SK-N-SH (cell line): ENCODE measurements around the gene COX10. TPM values are rescaled to one million over a fixed set of nuclear protein-coding genes. Genes with fewer than 3 reads are reported as not detected.

ENCODE experiments used
- CTCF ChIA-PET: fragments of 300-600, 350-600 bp; formaldehyde crosslinking; extraction: SDS; loops from one replicate; lab custom pipeline; 2021; lab: Yijun Ruan, JAX
- POLR2A ChIA-PET: fragments of 350-600 bp; sonication (Branson Sonifier 250); formaldehyde crosslinking; extraction: SDS; loops from one replicate; lab custom pipeline; 2020; ENCODE audit warnings: antibody characterized with exemption, inconsistent platforms; lab: Yijun Ruan, JAX
- DNase-seq: peaks from one replicate; pipeline ENCODE4 v3.0.0; 2012
- H2AFZ ChIP-seq: fragments of 200-600 bp; sonication (generic); 2 replicates; pipeline ENCODE4 v1.8.1; 2016; ENCODE audit warnings: antibody characterized with exemption, mild to moderate bottlenecking, low read depth
- H3F3A ChIP-seq: fragments of 200-600 bp; sonication (generic); replicated peaks from 2 replicates; pipeline ENCODE3; 2016; ENCODE audit warnings: antibody characterized with exemption, mild to moderate bottlenecking; ENCODE audit not compliant: insufficient read depth
- H3K27ac ChIP-seq, 2 experiments: fragments of 200-500 bp in 1 of 2; fragments of 200-600 bp in 1 of 2; sonication (Bioruptor generic) in 1 of 2; sonication (generic), shearing (Covaris generic) in 1 of 2; 2 replicates each; pipeline versions ENCODE4 v1.5.1 to v1.6.1; 2014 to 2016; ENCODE audit warnings: low read depth in 2 of 2, inconsistent platforms in 1 of 2, low read length in 1 of 2, mild to moderate bottlenecking in 1 of 2, mixed read lengths in 1 of 2
- H3K27me3 ChIP-seq: fragments of 200-600 bp; sonication (generic), shearing (Covaris generic); 2 replicates; pipeline ENCODE4 v1.6.1; 2016; ENCODE audit warnings: mixed run types; ENCODE audit not compliant: insufficient read depth
- H3K36me3 ChIP-seq, 2 experiments: fragments of 200-500 bp in 1 of 2; fragments of 200-600 bp in 1 of 2; sonication (Bioruptor generic) in 1 of 2; sonication (generic) in 1 of 2; replicated peaks in 1 of 2; 2 replicates each; pipeline versions ENCODE3 to v1.5.1; 2014 to 2016; ENCODE audit warnings: low read length in 1 of 2, mild to moderate bottlenecking in 1 of 2; ENCODE audit not compliant: insufficient read depth in 2 of 2, control insufficient read depth in 1 of 2
- H3K4me1 ChIP-seq, 2 experiments: fragments of 200-500 bp in 1 of 2; fragments of 200-600 bp in 1 of 2; sonication (Bioruptor generic) in 1 of 2; sonication (generic), shearing (Covaris generic) in 1 of 2; 2 replicates each; pipeline versions ENCODE4 v1.5.1 to v1.6.1; 2014 to 2016; ENCODE audit warnings: low read depth in 1 of 2, low read length in 1 of 2, mixed run types in 1 of 2; ENCODE audit not compliant: insufficient read depth in 2 of 2, control insufficient read depth in 1 of 2
- H3K4me2 ChIP-seq: fragments of 200-600 bp; sonication (generic), shearing (Covaris generic); 2 replicates; pipeline ENCODE4 v1.6.1; 2017; ENCODE audit warnings: mixed run types
- H3K4me3 ChIP-seq, 2 experiments: fragments of 200-500 bp in 1 of 2; fragments of 200-600 bp in 1 of 2; sonication (Bioruptor generic) in 1 of 2; sonication (generic), shearing (Covaris generic) in 1 of 2; 2 replicates each; pipeline versions ENCODE4 v1.5.1 to v1.8.1; 2014 to 2016; ENCODE audit warnings: low read depth in 2 of 2, inconsistent platforms in 1 of 2, low read length in 1 of 2, mild to moderate bottlenecking in 1 of 2, mixed read lengths in 1 of 2, moderate library complexity in 1 of 2
- H3K79me2 ChIP-seq: fragments of 200-600 bp; sonication (generic); 2 replicates; pipeline ENCODE4 v1.8.1; 2017; ENCODE audit warnings: mild to moderate bottlenecking; ENCODE audit not compliant: insufficient read depth
- H3K9ac ChIP-seq: fragments of 200-600 bp; sonication (generic); 2 replicates; pipeline ENCODE4 v1.6.1; 2017; ENCODE audit warnings: mixed run types
- H3K9me2 ChIP-seq: fragments of 200-600 bp; sonication (generic); 2 replicates; pipeline ENCODE4 v1.6.1; 2017; ENCODE audit warnings: mixed run types
- H3K9me3 ChIP-seq: fragments of 200-600 bp; sonication (generic); 2 replicates; pipeline ENCODE4 v1.6.1; 2017; ENCODE audit warnings: mixed run types, mild to moderate bottlenecking, moderate library complexity
- H4K20me1 ChIP-seq: fragments of 200-600 bp; sonication (generic); 2 replicates; pipeline ENCODE4 v1.6.1; 2017; ENCODE audit warnings: mild to moderate bottlenecking, mixed run types; ENCODE audit not compliant: insufficient read depth
- CHD2 ChIP-seq: fragments of 150-350 bp; IDR thresholded peaks from 2 replicates; pipeline ENCODE4 v1.6.1; 2018; ENCODE audit warnings: low read length; ENCODE audit not compliant: partially characterized antibody
- ELF1 ChIP-seq: IDR thresholded peaks from 2 replicates; pipeline ENCODE4 v1.4.0; 2012
- FOXJ3 ChIP-seq: sonication (generic); formaldehyde crosslinking; IDR thresholded peaks from 2 replicates; pipeline ENCODE4 v1.5.1; 2020; ENCODE audit warnings: mild to moderate bottlenecking, missing genetic modification reagents
- RXRA ChIP-seq: IDR thresholded peaks from 2 replicates; pipeline ENCODE4 v1.4.0; 2012; ENCODE audit warnings: low read depth, mild to moderate bottlenecking, borderline replicate concordance
- SMC3 ChIP-seq: IDR thresholded peaks from 2 replicates; pipeline ENCODE4 v1.6.1; 2012; ENCODE audit warnings: low read depth, low read length, improper control_type of control experiment
- TCF12 ChIP-seq: IDR thresholded peaks from 2 replicates; pipeline ENCODE4 v1.4.0; 2012
- YY1 ChIP-seq: IDR thresholded peaks from 2 replicates; pipeline ENCODE4 v1.4.0; 2012; ENCODE audit warnings: low read depth, mild to moderate bottlenecking
- WGBS: methylation state at CpG from one replicate; pipeline ENCODE4 v1.1.6; 2017; ENCODE audit warnings: low lambda C conversion rate; 5-methylcytosine and 5-hydroxymethylcytosine counted together
- polyA plus RNA-seq, 3 experiments: library from polyadenylated mRNA; depleted of rRNA; stranded (reverse); fragments of >200 nt; gene quantifications; 2 replicates each; pipeline ENCODE4 v1.2.3, GENCODE V29; 2012
- TF ChIP-seq, protein P1 (sequence below): fragments of 200-600 bp; sonication (generic); IDR thresholded peaks from 2 replicates; pipeline ENCODE4 v1.6.1; 2017; ENCODE audit warnings: antibody characterized with exemption, mild to moderate bottlenecking, moderate library complexity
- TF ChIP-seq, protein P2 (sequence below): IDR thresholded peaks from 2 replicates; pipeline ENCODE4 v1.4.0; 2012; ENCODE audit warnings: low read depth, borderline replicate concordance
- TF ChIP-seq, protein P3 (sequence below): IDR thresholded peaks from 2 replicates; pipeline ENCODE4 v1.6.1; 2012; ENCODE audit warnings: mild to moderate bottlenecking, low read depth, low read length, moderate library complexity
- TF ChIP-seq, protein P4 (sequence below): fragments of 150-350 bp; IDR thresholded peaks from 2 replicates; pipeline ENCODE4 v1.6.1; 2016; ENCODE audit warnings: mild to moderate bottlenecking, low read depth, low read length

The COX10 gene
- polyA plus RNA-seq, 1 of the 3 experiments (the other 2 are of a cell fraction): 8.7 TPM

DNA sequence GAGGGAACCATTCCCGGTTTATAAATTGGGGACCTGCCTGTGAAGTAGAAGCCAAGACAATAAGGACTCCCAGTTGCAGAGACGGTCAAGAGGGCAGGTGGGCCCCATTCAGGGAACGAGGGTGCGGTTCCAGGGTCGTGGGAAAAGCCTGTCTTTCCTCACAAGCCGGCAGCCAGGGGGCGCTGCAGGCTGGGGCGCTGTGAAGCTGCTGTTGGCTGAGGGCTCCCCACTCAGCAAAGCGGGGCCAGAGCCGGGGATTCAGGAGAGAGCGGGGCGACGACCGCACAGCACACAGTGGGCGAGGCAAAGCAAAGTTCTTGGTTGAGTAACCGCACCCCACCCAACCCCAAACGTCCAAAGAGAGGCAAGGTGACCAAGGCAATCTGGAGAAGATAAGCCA lies 142.5 kb downstream of the COX10 start:
- Histone ChIP-seq H3K27ac (no peak overlapping the region), H3K4me3 (no peak overlapping the region), H3K27me3 (no peaks in the 10 kb centered on the region), H3K9me3 (no peaks in the 10 kb centered on the region), H4K20me1 (no peaks in the 10 kb centered on the region), H3K9ac (no peak overlapping the region), H3K4me1 (no peaks in the 10 kb centered on the region), H3K9me2 (no peaks in the 10 kb centered on the region), H2AFZ (no peak overlapping the region), H3F3A (no peaks in the 10 kb centered on the region), H3K4me2 (no peak overlapping the region), H3K79me2 (no peaks in the 10 kb centered on the region), H3K36me3 (peaks cover 0 to 16% of the 10 kb centered on the region in 2 experiments)
- no peak for DNase-seq
- CTCF ChIA-PET: no interaction called here
- WGBS: 95% methylated on average over 12 of the region's 17 CpGs
- POLR2A ChIA-PET: no interaction called here
- TF ChIP-seq RXRA: no peak
- TF ChIP-seq, protein P1, sequence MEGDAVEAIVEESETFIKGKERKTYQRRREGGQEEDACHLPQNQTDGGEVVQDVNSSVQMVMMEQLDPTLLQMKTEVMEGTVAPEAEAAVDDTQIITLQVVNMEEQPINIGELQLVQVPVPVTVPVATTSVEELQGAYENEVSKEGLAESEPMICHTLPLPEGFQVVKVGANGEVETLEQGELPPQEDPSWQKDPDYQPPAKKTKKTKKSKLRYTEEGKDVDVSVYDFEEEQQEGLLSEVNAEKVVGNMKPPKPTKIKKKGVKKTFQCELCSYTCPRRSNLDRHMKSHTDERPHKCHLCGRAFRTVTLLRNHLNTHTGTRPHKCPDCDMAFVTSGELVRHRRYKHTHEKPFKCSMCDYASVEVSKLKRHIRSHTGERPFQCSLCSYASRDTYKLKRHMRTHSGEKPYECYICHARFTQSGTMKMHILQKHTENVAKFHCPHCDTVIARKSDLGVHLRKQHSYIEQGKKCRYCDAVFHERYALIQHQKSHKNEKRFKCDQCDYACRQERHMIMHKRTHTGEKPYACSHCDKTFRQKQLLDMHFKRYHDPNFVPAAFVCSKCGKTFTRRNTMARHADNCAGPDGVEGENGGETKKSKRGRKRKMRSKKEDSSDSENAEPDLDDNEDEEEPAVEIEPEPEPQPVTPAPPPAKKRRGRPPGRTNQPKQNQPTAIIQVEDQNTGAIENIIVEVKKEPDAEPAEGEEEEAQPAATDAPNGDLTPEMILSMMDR: peak; percentile 18
- no peak for TF ChIP-seq ELF1
- TF ChIP-seq, protein P2, sequence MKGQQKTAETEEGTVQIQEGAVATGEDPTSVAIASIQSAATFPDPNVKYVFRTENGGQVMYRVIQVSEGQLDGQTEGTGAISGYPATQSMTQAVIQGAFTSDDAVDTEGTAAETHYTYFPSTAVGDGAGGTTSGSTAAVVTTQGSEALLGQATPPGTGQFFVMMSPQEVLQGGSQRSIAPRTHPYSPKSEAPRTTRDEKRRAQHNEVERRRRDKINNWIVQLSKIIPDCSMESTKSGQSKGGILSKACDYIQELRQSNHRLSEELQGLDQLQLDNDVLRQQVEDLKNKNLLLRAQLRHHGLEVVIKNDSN: no peak

DNA sequence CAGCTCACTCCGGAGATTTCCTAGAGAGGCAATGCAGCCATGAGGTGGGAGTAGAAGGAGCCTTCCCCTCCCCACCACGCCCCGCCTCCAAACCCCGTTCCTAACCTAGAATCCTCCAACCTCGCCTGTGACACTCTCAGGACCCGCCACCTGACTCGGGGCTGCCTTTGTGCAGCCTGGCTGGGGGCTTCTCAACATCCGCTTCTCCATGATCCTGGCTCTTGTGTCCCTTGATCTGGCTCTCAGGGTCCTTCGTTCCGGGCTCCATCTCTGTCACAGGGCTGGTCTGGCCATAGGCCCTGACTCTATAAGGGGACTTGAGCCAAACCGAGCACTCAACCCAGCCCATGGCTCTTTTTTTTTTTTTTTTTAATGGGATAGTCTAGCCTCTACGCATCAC lies 143.1 kb downstream of the COX10 start:
- no peak overlapping the region for H3K9ac ChIP-seq
- no peaks in the 10 kb centered on the region for H3K4me1 ChIP-seq
- no peaks in the 10 kb centered on the region for H3K9me2 ChIP-seq
- WGBS: 94% methylated on average over 7 of the region's 12 CpGs
- H3K9me3 ChIP-seq: no peaks in the 10 kb centered on the region
- H3K4me2 ChIP-seq: no peak overlapping the region
- no peak for DNase-seq
- CTCF ChIA-PET: no interaction called here
- POLR2A ChIA-PET: no interaction called here
- no peaks in the 10 kb centered on the region for H3K27me3 ChIP-seq
- H2AFZ ChIP-seq: no peak overlapping the region
- TF ChIP-seq, protein P1: no peak
- no peak overlapping the region for H3K4me3 ChIP-seq
- H3K36me3 ChIP-seq: peaks cover 0 to 10% of the 10 kb centered on the region in 2 experiments
- H3K79me2 ChIP-seq: no peaks in the 10 kb centered on the region
- H3F3A ChIP-seq: no peaks in the 10 kb centered on the region
- H3K27ac ChIP-seq: no peak overlapping the region
- no peaks in the 10 kb centered on the region for H4K20me1 ChIP-seq

DNA sequence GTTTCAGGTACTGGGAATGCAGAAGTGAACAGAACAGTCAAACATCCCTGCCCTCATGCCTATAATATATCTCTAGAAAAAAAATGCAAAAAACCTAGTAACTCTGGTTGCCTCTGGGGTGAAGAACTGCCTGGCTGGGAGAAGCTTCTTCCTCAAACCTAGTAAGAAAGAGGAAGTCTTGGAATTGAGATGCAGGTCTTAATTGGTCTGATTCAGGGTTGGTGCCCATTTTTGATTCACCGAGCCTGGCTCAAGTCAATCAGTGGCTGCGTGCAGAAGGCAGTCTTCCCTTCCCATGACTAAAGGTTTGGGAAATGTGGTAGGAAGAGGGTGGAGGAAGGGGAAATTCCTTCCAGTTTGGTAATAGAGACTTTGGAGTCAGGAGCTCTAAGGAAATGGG lies 145.0 kb downstream of the COX10 start:
- Histone ChIP-seq H4K20me1 (no peaks in the 10 kb centered on the region), H2AFZ (no peak overlapping the region), H3K9ac (no peak overlapping the region), H3K9me3 (no peaks in the 10 kb centered on the region), H3K79me2 (no peaks in the 10 kb centered on the region), H3K36me3 (no peaks in the 10 kb centered on the region), H3K4me3 (no peak overlapping the region), H3K27me3 (no peaks in the 10 kb centered on the region), H3K4me2 (no peak overlapping the region), H3K4me1 (no peaks in the 10 kb centered on the region), H3F3A (no peaks in the 10 kb centered on the region), H3K9me2 (no peaks in the 10 kb centered on the region), H3K27ac (no peak overlapping the region)
- 90% methylated on average over 2 of the region's 2 CpGs for WGBS
- POLR2A ChIA-PET: no interaction called here
- no peak for DNase-seq
- CTCF ChIA-PET: interaction anchor here (1.0 kb wide), 1 partner anchor 620 kb away, joined by 3 read pairs; no protein-coding TSS in a partner anchor
- TF ChIP-seq SMC3: no peak
- no peak for TF ChIP-seq CHD2
- no peak for TF ChIP-seq TCF12
- TF ChIP-seq FOXJ3 (CRISPR knock-in tag): no peak
- TF ChIP-seq, protein P3, sequence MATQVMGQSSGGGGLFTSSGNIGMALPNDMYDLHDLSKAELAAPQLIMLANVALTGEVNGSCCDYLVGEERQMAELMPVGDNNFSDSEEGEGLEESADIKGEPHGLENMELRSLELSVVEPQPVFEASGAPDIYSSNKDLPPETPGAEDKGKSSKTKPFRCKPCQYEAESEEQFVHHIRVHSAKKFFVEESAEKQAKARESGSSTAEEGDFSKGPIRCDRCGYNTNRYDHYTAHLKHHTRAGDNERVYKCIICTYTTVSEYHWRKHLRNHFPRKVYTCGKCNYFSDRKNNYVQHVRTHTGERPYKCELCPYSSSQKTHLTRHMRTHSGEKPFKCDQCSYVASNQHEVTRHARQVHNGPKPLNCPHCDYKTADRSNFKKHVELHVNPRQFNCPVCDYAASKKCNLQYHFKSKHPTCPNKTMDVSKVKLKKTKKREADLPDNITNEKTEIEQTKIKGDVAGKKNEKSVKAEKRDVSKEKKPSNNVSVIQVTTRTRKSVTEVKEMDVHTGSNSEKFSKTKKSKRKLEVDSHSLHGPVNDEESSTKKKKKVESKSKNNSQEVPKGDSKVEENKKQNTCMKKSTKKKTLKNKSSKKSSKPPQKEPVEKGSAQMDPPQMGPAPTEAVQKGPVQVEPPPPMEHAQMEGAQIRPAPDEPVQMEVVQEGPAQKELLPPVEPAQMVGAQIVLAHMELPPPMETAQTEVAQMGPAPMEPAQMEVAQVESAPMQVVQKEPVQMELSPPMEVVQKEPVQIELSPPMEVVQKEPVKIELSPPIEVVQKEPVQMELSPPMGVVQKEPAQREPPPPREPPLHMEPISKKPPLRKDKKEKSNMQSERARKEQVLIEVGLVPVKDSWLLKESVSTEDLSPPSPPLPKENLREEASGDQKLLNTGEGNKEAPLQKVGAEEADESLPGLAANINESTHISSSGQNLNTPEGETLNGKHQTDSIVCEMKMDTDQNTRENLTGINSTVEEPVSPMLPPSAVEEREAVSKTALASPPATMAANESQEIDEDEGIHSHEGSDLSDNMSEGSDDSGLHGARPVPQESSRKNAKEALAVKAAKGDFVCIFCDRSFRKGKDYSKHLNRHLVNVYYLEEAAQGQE: no peak
- no peak for TF ChIP-seq YY1
- TF ChIP-seq, protein P4, sequence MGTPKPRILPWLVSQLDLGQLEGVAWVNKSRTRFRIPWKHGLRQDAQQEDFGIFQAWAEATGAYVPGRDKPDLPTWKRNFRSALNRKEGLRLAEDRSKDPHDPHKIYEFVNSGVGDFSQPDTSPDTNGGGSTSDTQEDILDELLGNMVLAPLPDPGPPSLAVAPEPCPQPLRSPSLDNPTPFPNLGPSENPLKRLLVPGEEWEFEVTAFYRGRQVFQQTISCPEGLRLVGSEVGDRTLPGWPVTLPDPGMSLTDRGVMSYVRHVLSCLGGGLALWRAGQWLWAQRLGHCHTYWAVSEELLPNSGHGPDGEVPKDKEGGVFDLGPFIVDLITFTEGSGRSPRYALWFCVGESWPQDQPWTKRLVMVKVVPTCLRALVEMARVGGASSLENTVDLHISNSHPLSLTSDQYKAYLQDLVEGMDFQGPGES: no peak
